Osteocyte (in vitro differentiated cells): ENCODE data around the gene SLC2A9. TPM values are rescaled to one million over a fixed set of nuclear protein-coding genes. Genes with fewer than 3 reads are reported as not detected.

Experiments
- DNase-seq: peaks from one replicate; pipeline ENCODE4 v3.0.0; 2021; ENCODE audit warnings: mixed read lengths; ENCODE audit not compliant: unreplicated experiment; ENCODE audit errors: extremely low spot score
- H3K27ac Mint-ChIP-seq: one replicate; pipeline ENCODE4 v1.8.0; 2021; ENCODE audit warnings: mild to moderate bottlenecking, mixed read lengths; ENCODE audit not compliant: unreplicated experiment
- H3K27me3 Mint-ChIP-seq: one replicate; pipeline ENCODE4 v1.8.0; 2021; ENCODE audit warnings: mixed read lengths; ENCODE audit not compliant: unreplicated experiment
- H3K36me3 Mint-ChIP-seq: one replicate; pipeline ENCODE4 v1.8.0; 2021; ENCODE audit warnings: mixed read lengths; ENCODE audit not compliant: unreplicated experiment
- H3K4me1 Mint-ChIP-seq: one replicate; pipeline ENCODE4 v1.8.0; 2021; ENCODE audit warnings: mixed read lengths; ENCODE audit not compliant: unreplicated experiment
- H3K4me3 Mint-ChIP-seq: one replicate; pipeline ENCODE4 v1.8.0; 2021; ENCODE audit warnings: mild to moderate bottlenecking, moderate library complexity, mixed read lengths; ENCODE audit not compliant: unreplicated experiment
- H3K9me3 Mint-ChIP-seq: one replicate; pipeline ENCODE4 v1.8.0; 2021; ENCODE audit warnings: mixed read lengths; ENCODE audit not compliant: unreplicated experiment
- CTCF ChIP-seq: fragments of 200-600 bp; sonication (generic); IDR thresholded peaks from 2 replicates; pipeline ENCODE4 v1.5.0; 2021; ENCODE audit warnings: antibody characterized with exemption, mild to moderate bottlenecking, moderate library complexity
- total RNA-seq: library from RNA; stranded (reverse); gene quantifications from 2 replicates; pipeline ENCODE4 v1.2.1, GENCODE V29; 2021

SLC2A9 gene
- total RNA-seq, 1 donor from 2014 or later: 0.43 TPM

GRCh38 chr4:10034136-10034535 is 12.8 kb upstream of the SLC2A9 start:
- Mint-ChIP-seq H3K4me1 (peaks cover 10% of the 10 kb centered on the region), H3K36me3 (no peaks in the 10 kb centered on the region), H3K27ac (no peak overlapping the region), H3K4me3 (no peak overlapping the region), H3K9me3 (no peaks in the 10 kb centered on the region), H3K27me3 (peaks cover 5% of the 10 kb centered on the region)
- DNase-seq: no peak
- TF ChIP-seq CTCF: no peak

GRCh38 chr4:10033191-10033881 is 12.0 kb upstream of the SLC2A9 start:
- no peaks in the 10 kb centered on the region for H3K9me3 Mint-ChIP-seq
- H3K27ac Mint-ChIP-seq: no peak overlapping the region
- TF ChIP-seq CTCF: no peak
- peaks cover 10% of the 10 kb centered on the region for H3K4me1 Mint-ChIP-seq
- no peak for DNase-seq
- peaks cover 5% of the 10 kb centered on the region for H3K27me3 Mint-ChIP-seq
- H3K4me3 Mint-ChIP-seq: no peak overlapping the region
- no peaks in the 10 kb centered on the region for H3K36me3 Mint-ChIP-seq

GRCh38 chr4:10032625-10033024 is 11.3 kb upstream of the SLC2A9 start:
- Mint-ChIP-seq H3K27me3 (peaks cover 8% of the 10 kb centered on the region), H3K9me3 (no peaks in the 10 kb centered on the region), H3K36me3 (no peaks in the 10 kb centered on the region), H3K4me1 (peaks cover 10% of the 10 kb centered on the region), H3K4me3 (no peak overlapping the region), H3K27ac (no peak overlapping the region)
- DNase-seq: no peak
- no peak for TF ChIP-seq CTCF

GRCh38 chr4:10031668-10032590 is 10.6 kb upstream of the SLC2A9 start:
- Mint-ChIP-seq H3K4me1 (peaks cover 10% of the 10 kb centered on the region), H3K27me3 (peaks cover 8% of the 10 kb centered on the region), H3K36me3 (no peaks in the 10 kb centered on the region), H3K4me3 (no peak overlapping the region), H3K27ac (no peak overlapping the region), H3K9me3 (no peaks in the 10 kb centered on the region)
- TF ChIP-seq CTCF: no peak
- DNase-seq: no peak
